ENCODE results near the gene JAK2.

Gene JAK2

DNA sequence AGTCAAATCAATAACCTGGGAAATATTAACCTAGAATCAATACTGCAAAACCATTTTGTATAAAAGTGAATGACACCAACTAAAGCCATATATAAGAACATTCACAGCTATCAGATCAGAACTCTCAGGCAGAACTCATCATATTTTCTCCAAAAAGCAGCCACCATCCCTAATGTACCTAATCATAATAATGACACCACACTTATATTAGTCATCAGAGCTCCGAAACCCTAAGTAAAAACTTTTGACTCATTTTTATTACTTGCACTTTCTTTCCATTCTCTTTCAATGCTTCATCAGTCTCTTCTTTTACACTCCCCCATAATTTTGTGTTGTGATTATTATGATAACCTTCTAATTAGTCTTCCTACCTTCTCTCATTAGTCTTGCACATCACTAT, 155.1 kb downstream of the JAK2 start:
- DNase-seq (ENCODE audit: low read depth in 2 of 2) = no peak

DNA sequence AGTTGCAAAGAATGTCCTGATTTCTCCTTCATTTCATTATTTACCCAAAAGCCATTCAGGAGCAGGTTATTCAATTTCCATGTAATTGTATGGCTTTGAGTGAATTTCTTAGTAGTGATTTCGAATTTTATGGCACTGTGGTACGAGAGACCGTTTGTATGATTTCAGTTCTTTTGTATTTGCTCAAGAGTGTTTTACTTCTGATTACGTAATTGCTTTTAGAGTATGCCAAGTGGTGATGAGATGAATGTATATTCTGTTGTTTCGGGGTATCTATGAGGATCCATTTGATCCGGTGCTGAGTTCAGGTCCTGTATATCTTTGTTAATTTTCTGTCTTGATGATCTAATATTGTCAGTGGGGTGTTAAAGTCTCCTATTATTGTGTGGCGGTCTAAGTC, 159.1 kb downstream of the JAK2 start:
- no peak for DNase-seq (ENCODE audit: low read depth in 2 of 2)

GRCh38 chr9:5146241-5146640, 161.2 kb downstream of the JAK2 start:
- no peak for DNase-seq (ENCODE audit: low read depth in 2 of 2)

Measured in stimulated activated CD4-positive, alpha-beta T cell treated with anti-CD3 and anti-CD28 coated beads, Interleukin-1b, Interleukin-23, amount 100 ng/mL, for 4 hours (primary cell).